IPS DF 19.7 (cell line): ENCODE results near the gene HDGFL3.
"Not testable (repeated sequence)": the region's sequence is repeated elsewhere in the genome, so short reads cannot be mapped to it uniquely, and the experiment has no call there.

Experiments used
- DNase-seq: peaks from one replicate; pipeline ENCODE4 v3.0.0-alpha.2; 2013; ENCODE audit warnings: low read depth, low spot score

HDGFL3 gene

GRCh38 chr15:83194528-83194927 lies 13.1 kb downstream of the HDGFL3 start:
- DNase-seq, result no peak

GRCh38 chr15:83193721-83194120 lies 13.9 kb downstream of the HDGFL3 start:
- no peak for DNase-seq

GRCh38 chr15:83192742-83193141 lies 14.9 kb downstream of the HDGFL3 start:
- DNase-seq, result no peak

- no peak for DNase-seq
These were observed 17.2 kb downstream of the HDGFL3 start for GRCh38 chr15:83190450-83190849.

- DNase-seq, result no peak
These were observed 22.1 kb downstream of the HDGFL3 start for GRCh38 chr15:83185561-83185960.

- no peak for DNase-seq
These were observed 28.7 kb downstream of the HDGFL3 start for GRCh38 chr15:83178869-83179325.

- DNase-seq, result no peak
These were observed 29.2 kb downstream of the HDGFL3 start for GRCh38 chr15:83178390-83178789.

- no peak for DNase-seq
These were observed 32.7 kb downstream of the HDGFL3 start for GRCh38 chr15:83174891-83175290.

GRCh38 chr15:83170474-83171165 lies 37.0 kb downstream of the HDGFL3 start:
- DNase-seq, result no peak

- DNase-seq, result not testable (repeated sequence)
These were observed 38.0 kb downstream of the HDGFL3 start for GRCh38 chr15:83169576-83169975.

GRCh38 chr15:83166830-83167229 lies 40.8 kb downstream of the HDGFL3 start:
- no peak for DNase-seq

GRCh38 chr15:83166218-83166617 lies 41.4 kb downstream of the HDGFL3 start:
- no peak for DNase-seq

GRCh38 chr15:83164771-83165404 lies 42.7 kb downstream of the HDGFL3 start:
- DNase-seq, result no peak

GRCh38 chr15:83164111-83164770 lies 43.4 kb downstream of the HDGFL3 start:
- DNase-seq, result no peak

GRCh38 chr15:83163032-83163431 lies 44.6 kb downstream of the HDGFL3 start:
- DNase-seq, result no peak

GRCh38 chr15:83160741-83161140 lies 46.9 kb downstream of the HDGFL3 start:
- DNase-seq, result no peak

GRCh38 chr15:83158393-83158792 lies 49.2 kb downstream of the HDGFL3 start:
- DNase-seq, result no peak

GRCh38 chr15:83155942-83156341 lies 51.7 kb downstream of the HDGFL3 start:
- DNase-seq, result no peak

GRCh38 chr15:83153288-83153687 lies 54.3 kb downstream of the HDGFL3 start:
- DNase-seq, result no peak

GRCh38 chr15:83144771-83145170 lies 62.9 kb downstream of the HDGFL3 start:
- no peak for DNase-seq

GRCh38 chr15:83142151-83142550 lies 65.5 kb downstream of the HDGFL3 start:
- not testable (repeated sequence) for DNase-seq

- DNase-seq, result no peak
These were observed 74.6 kb downstream of the HDGFL3 start for GRCh38 chr15:83132861-83133523.
